MM.1S (cell line): ENCODE measurements around the gene ADAMTS15.

Source experiments
- EZH2 ChIP-seq: fragments of 300-600 bp; sonication (generic); optimal IDR thresholded peaks from 2 replicates; pipeline ENCODE3; 2017; ENCODE audit warnings: low read depth, mild to moderate bottlenecking, antibody characterized with exemption, low read length, mixed read lengths
- EZH2phosphoT487 ChIP-seq: fragments of 300-600 bp; sonication (generic); IDR thresholded peaks from 2 replicates; pipeline ENCODE4 v1.6.1; 2018; ENCODE audit warnings: antibody characterized with exemption, low read length
- TF ChIP-seq, protein P1 (sequence below): fragments of 300-600 bp; sonication (generic); IDR thresholded peaks from 2 replicates; pipeline ENCODE4 v1.5.1; 2016; ENCODE audit warnings: antibody characterized with exemption, low read length, mixed read lengths

DNA sequence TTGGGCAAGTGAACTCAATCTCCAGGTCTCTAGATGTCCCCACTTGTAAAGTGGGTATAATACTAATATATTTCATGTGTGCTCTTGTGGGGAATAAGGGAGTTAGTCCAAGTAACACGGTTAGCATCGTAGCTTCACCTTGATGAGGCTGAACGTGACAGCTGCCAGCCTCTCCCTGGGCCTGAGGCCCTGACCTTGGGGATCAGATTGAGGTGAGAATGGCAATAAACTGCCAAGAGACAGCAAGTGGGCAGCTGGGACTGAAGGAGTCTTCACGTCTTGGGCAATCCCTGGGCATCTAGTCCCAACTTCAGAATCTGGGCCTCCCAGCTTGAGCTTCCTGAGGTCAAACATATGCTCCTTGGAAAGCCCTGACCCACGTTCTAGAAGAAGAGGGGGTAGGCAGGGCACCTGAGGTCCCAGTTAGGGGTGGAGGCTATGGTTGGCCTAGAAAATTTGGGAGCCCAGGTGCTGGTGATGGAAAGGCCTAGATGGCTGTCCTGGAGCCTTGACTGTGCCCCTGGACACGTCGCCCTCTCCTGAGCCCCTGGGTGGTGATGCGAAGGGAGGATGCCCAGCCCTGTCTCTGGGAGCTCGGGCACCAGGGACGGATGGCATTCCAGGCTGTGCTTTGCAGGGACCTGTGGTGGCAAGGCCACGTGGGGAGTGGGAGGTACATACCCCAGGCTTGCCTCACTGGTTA, 23.4 kb downstream of the ADAMTS15 start:
- TF ChIP-seq EZH2, result no peak
- TF ChIP-seq, protein P1, sequence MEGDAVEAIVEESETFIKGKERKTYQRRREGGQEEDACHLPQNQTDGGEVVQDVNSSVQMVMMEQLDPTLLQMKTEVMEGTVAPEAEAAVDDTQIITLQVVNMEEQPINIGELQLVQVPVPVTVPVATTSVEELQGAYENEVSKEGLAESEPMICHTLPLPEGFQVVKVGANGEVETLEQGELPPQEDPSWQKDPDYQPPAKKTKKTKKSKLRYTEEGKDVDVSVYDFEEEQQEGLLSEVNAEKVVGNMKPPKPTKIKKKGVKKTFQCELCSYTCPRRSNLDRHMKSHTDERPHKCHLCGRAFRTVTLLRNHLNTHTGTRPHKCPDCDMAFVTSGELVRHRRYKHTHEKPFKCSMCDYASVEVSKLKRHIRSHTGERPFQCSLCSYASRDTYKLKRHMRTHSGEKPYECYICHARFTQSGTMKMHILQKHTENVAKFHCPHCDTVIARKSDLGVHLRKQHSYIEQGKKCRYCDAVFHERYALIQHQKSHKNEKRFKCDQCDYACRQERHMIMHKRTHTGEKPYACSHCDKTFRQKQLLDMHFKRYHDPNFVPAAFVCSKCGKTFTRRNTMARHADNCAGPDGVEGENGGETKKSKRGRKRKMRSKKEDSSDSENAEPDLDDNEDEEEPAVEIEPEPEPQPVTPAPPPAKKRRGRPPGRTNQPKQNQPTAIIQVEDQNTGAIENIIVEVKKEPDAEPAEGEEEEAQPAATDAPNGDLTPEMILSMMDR, result no peak
- no peak for TF ChIP-seq EZH2phosphoT487
